GM06990 (cell line): Measurements from ENCODE around the gene CTNNA2.

Source experiments
- DNase-seq: peaks from one replicate; pipeline ENCODE4 v3.0.0-alpha.2; 2011; ENCODE audit not compliant: insufficient read length; ENCODE audit errors: extremely low read depth
- H3K27me3 ChIP-seq: replicated peaks from 2 replicates; pipeline ENCODE4 v1.6.0; 2011; ENCODE audit warnings: low read length; ENCODE audit not compliant: control insufficient read depth, insufficient read depth
- H3K36me3 ChIP-seq: 2 replicates; pipeline ENCODE4 v1.5.1; 2011; ENCODE audit warnings: low read length; ENCODE audit not compliant: control insufficient read depth, insufficient read depth
- H3K4me3 ChIP-seq: replicated peaks from 2 replicates; pipeline ENCODE4 v1.5.1; 2011; ENCODE audit warnings: low read depth, mild to moderate bottlenecking, control low read depth, low read length
- CTCF ChIP-seq: IDR thresholded peaks from 2 replicates; pipeline ENCODE4 v1.5.1; 2011; ENCODE audit warnings: low read length, control low read depth, mild to moderate bottlenecking, inconsistent platforms; ENCODE audit not compliant: insufficient read depth, poor library complexity, severe bottlenecking

Gene CTNNA2

GRCh38 chr2:79872656-79873055 lies 359.8 kb downstream of the CTNNA2 start:
- Histone ChIP-seq H3K4me3 (no peak overlapping the region), H3K36me3 (no peaks in the 10 kb centered on the region), H3K27me3 (no peaks in the 10 kb centered on the region)
- DNase-seq: no peak
- TF ChIP-seq CTCF: no peak

GRCh38 chr2:79874015-79874414 lies 361.2 kb downstream of the CTNNA2 start:
- TF ChIP-seq CTCF: no peak
- Histone ChIP-seq H3K36me3 (no peaks in the 10 kb centered on the region), H3K4me3 (no peak overlapping the region), H3K27me3 (no peaks in the 10 kb centered on the region)
- DNase-seq: no peak

DNA sequence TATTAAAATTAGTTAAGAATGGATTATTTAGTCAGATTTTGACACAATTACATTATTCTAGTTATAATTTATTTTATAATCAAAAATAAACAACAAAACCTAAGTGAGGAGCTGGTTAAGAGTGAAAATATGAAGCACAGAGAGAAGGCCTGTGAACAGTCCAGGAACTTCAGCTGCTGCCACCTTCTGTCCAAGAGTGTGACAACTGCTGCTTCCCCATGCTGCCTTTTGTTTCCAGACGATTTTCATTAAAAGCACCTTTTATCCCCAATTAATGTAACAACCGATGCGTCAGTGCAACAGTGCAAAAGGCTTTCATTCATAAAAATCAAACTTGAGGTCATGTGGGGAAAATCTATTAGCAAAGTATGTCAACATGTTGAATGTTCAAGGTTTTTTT lies 363.6 kb downstream of the CTNNA2 start:
- Histone ChIP-seq H3K4me3 (no peak overlapping the region), H3K36me3 (no peaks in the 10 kb centered on the region), H3K27me3 (no peaks in the 10 kb centered on the region)
- TF ChIP-seq CTCF: peak; percentile 16
- no peak for DNase-seq

DNA sequence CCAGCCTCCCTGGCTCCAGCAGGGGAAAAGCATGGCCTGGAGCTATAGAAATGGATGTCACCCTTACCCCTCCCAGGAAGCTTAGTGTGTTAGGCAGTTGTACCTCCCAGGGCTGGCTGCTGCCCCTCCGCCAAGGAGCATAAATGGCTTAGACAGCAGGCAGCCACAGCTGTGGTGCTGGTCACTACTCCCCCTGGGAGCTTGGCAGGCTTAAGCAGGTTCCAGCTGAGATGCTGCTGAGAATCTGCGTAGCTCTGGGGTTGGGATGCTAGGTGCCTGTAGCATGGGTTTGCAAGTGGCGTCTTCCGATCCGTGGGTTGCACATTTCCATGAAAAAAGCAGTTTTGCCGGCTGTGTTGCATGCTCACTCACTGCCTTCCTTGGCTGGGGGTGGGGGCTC lies 369.7 kb downstream of the CTNNA2 start:
- no peak for DNase-seq
- H3K4me3 ChIP-seq: no peak overlapping the region
- no peak for TF ChIP-seq CTCF

GRCh38 chr2:79887747-79888374 lies 375.0 kb downstream of the CTNNA2 start:
- H3K27me3 ChIP-seq: no peaks in the 10 kb centered on the region

More for the DNA sequence above, 369.7 kb downstream of the CTNNA2 start:
- no peaks in the 10 kb centered on the region for H3K36me3 ChIP-seq
- H3K27me3 ChIP-seq: no peaks in the 10 kb centered on the region

More at GRCh38 chr2:79887747-79888374, 375.0 kb downstream of the CTNNA2 start:
- Histone ChIP-seq H3K4me3 (no peak overlapping the region), H3K36me3 (no peaks in the 10 kb centered on the region)
- no peak for DNase-seq
- peak; percentile 55 for TF ChIP-seq CTCF
